GM18519 (cell line): ENCODE data around the gene ATG2A.
A peak's percentile ranks its signal among the peaks of the same experiment; 100 is the strongest.

Source experiments
- ATAC-seq: cut with Tn5 transposase; IDR thresholded peaks from one replicate; pipeline ENCODE4 v1.9.1; 2021; ENCODE audit warnings: mild to moderate bottlenecking, moderate library complexity; ENCODE audit not compliant: unreplicated experiment, low FRiP score

The ATG2A gene

GRCh38 chr11:64888729-64889511 lies 28.1 kb downstream of the ATG2A start:
- ATAC-seq, result no peak

- no peak for ATAC-seq
These were observed 28.6 kb downstream of the ATG2A start for GRCh38 chr11:64888406-64888728.

GRCh38 chr11:64887757-64888405 lies 29.1 kb downstream of the ATG2A start:
- ATAC-seq, result no peak

- no peak for ATAC-seq
These were observed 29.7 kb downstream of the ATG2A start for GRCh38 chr11:64887234-64887756.

- ATAC-seq, result no peak
These were observed 31.4 kb downstream of the ATG2A start for GRCh38 chr11:64885367-64886286.

- ATAC-seq, result no peak
These were observed 33.0 kb downstream of the ATG2A start for GRCh38 chr11:64884019-64884418.

- ATAC-seq, result no peak
These were observed 33.4 kb downstream of the ATG2A start for GRCh38 chr11:64883575-64883974.

GRCh38 chr11:64882243-64882642 lies 34.8 kb downstream of the ATG2A start:
- ATAC-seq, result no peak

- no peak for ATAC-seq
These were observed 35.5 kb downstream of the ATG2A start for GRCh38 chr11:64881476-64881875.

GRCh38 chr11:64880240-64881001 lies 36.6 kb downstream of the ATG2A start:
- ATAC-seq, result no peak

GRCh38 chr11:64879244-64879900 lies 37.6 kb downstream of the ATG2A start:
- no peak for ATAC-seq

GRCh38 chr11:64878494-64879243 lies 38.3 kb downstream of the ATG2A start, which contains the start of gene EHD1:
EHD1 (minus strand) TSS chr11:64878621; CDS start chr11:64878464, 157 bp downstream.
- ATAC-seq, result peak; percentile 59

- ATAC-seq, result no peak
These were observed 38.9 kb downstream of the ATG2A start for GRCh38 chr11:64878223-64878493.

GRCh38 chr11:64877390-64878222 lies 39.4 kb downstream of the ATG2A start:
- no peak for ATAC-seq

GRCh38 chr11:64876835-64877341 lies 40.1 kb downstream of the ATG2A start:
- no peak for ATAC-seq

- no peak for ATAC-seq
These were observed 40.7 kb downstream of the ATG2A start for GRCh38 chr11:64876229-64876750.

- no peak for ATAC-seq
These were observed 41.4 kb downstream of the ATG2A start for GRCh38 chr11:64875369-64876228.
